SK-N-SH (cell line): ENCODE results near the gene NODAL. TPM values are rescaled to one million over a fixed set of nuclear protein-coding genes. Genes with fewer than 3 reads are reported as not detected.

Experiments used
- CTCF ChIA-PET: fragments of 300-600, 350-600 bp; formaldehyde crosslinking; extraction: SDS; loops from one replicate; lab custom pipeline; 2021; lab: Yijun Ruan, JAX
- POLR2A ChIA-PET: fragments of 350-600 bp; sonication (Branson Sonifier 250); formaldehyde crosslinking; extraction: SDS; loops from one replicate; lab custom pipeline; 2020; ENCODE audit warnings: antibody characterized with exemption, inconsistent platforms; lab: Yijun Ruan, JAX
- DNase-seq: peaks from one replicate; pipeline ENCODE4 v3.0.0; 2012
- H2AFZ ChIP-seq: fragments of 200-600 bp; sonication (generic); 2 replicates; pipeline ENCODE4 v1.8.1; 2016; ENCODE audit warnings: antibody characterized with exemption, mild to moderate bottlenecking, low read depth
- H3F3A ChIP-seq: fragments of 200-600 bp; sonication (generic); replicated peaks from 2 replicates; pipeline ENCODE3; 2016; ENCODE audit warnings: antibody characterized with exemption, mild to moderate bottlenecking; ENCODE audit not compliant: insufficient read depth
- H3K27ac ChIP-seq, 2 experiments: fragments of 200-500 bp in 1 of 2; fragments of 200-600 bp in 1 of 2; sonication (Bioruptor generic) in 1 of 2; sonication (generic), shearing (Covaris generic) in 1 of 2; 2 replicates each; pipeline versions ENCODE4 v1.5.1 to v1.6.1; 2014 to 2016; ENCODE audit warnings: low read depth in 2 of 2, inconsistent platforms in 1 of 2, low read length in 1 of 2, mild to moderate bottlenecking in 1 of 2, mixed read lengths in 1 of 2
- H3K27me3 ChIP-seq: fragments of 200-600 bp; sonication (generic), shearing (Covaris generic); 2 replicates; pipeline ENCODE4 v1.6.1; 2016; ENCODE audit warnings: mixed run types; ENCODE audit not compliant: insufficient read depth
- H3K36me3 ChIP-seq, 2 experiments: fragments of 200-500 bp in 1 of 2; fragments of 200-600 bp in 1 of 2; sonication (Bioruptor generic) in 1 of 2; sonication (generic) in 1 of 2; replicated peaks in 1 of 2; 2 replicates each; pipeline versions ENCODE3 to v1.5.1; 2014 to 2016; ENCODE audit warnings: low read length in 1 of 2, mild to moderate bottlenecking in 1 of 2; ENCODE audit not compliant: insufficient read depth in 2 of 2, control insufficient read depth in 1 of 2
- H3K4me1 ChIP-seq, 2 experiments: fragments of 200-500 bp in 1 of 2; fragments of 200-600 bp in 1 of 2; sonication (Bioruptor generic) in 1 of 2; sonication (generic), shearing (Covaris generic) in 1 of 2; 2 replicates each; pipeline versions ENCODE4 v1.5.1 to v1.6.1; 2014 to 2016; ENCODE audit warnings: low read depth in 1 of 2, low read length in 1 of 2, mixed run types in 1 of 2; ENCODE audit not compliant: insufficient read depth in 2 of 2, control insufficient read depth in 1 of 2
- H3K4me2 ChIP-seq: fragments of 200-600 bp; sonication (generic), shearing (Covaris generic); 2 replicates; pipeline ENCODE4 v1.6.1; 2017; ENCODE audit warnings: mixed run types
- H3K4me3 ChIP-seq, 2 experiments: fragments of 200-500 bp in 1 of 2; fragments of 200-600 bp in 1 of 2; sonication (Bioruptor generic) in 1 of 2; sonication (generic), shearing (Covaris generic) in 1 of 2; 2 replicates each; pipeline versions ENCODE4 v1.5.1 to v1.8.1; 2014 to 2016; ENCODE audit warnings: low read depth in 2 of 2, inconsistent platforms in 1 of 2, low read length in 1 of 2, mild to moderate bottlenecking in 1 of 2, mixed read lengths in 1 of 2, moderate library complexity in 1 of 2
- H3K79me2 ChIP-seq: fragments of 200-600 bp; sonication (generic); 2 replicates; pipeline ENCODE4 v1.8.1; 2017; ENCODE audit warnings: mild to moderate bottlenecking; ENCODE audit not compliant: insufficient read depth
- H3K9ac ChIP-seq: fragments of 200-600 bp; sonication (generic); 2 replicates; pipeline ENCODE4 v1.6.1; 2017; ENCODE audit warnings: mixed run types
- H3K9me2 ChIP-seq: fragments of 200-600 bp; sonication (generic); 2 replicates; pipeline ENCODE4 v1.6.1; 2017; ENCODE audit warnings: mixed run types
- H3K9me3 ChIP-seq: fragments of 200-600 bp; sonication (generic); 2 replicates; pipeline ENCODE4 v1.6.1; 2017; ENCODE audit warnings: mixed run types, mild to moderate bottlenecking, moderate library complexity
- H4K20me1 ChIP-seq: fragments of 200-600 bp; sonication (generic); 2 replicates; pipeline ENCODE4 v1.6.1; 2017; ENCODE audit warnings: mild to moderate bottlenecking, mixed run types; ENCODE audit not compliant: insufficient read depth
- CHD2 ChIP-seq: fragments of 150-350 bp; IDR thresholded peaks from 2 replicates; pipeline ENCODE4 v1.6.1; 2018; ENCODE audit warnings: low read length; ENCODE audit not compliant: partially characterized antibody
- ELF1 ChIP-seq: IDR thresholded peaks from 2 replicates; pipeline ENCODE4 v1.4.0; 2012
- FOSL2 ChIP-seq: IDR thresholded peaks from 2 replicates; pipeline ENCODE4 v1.4.0; 2012; ENCODE audit warnings: low read depth, mild to moderate bottlenecking, moderate library complexity, borderline replicate concordance
- RFX5 ChIP-seq: IDR thresholded peaks from 2 replicates; pipeline ENCODE4 v1.6.1; 2012; ENCODE audit warnings: mild to moderate bottlenecking, improper control_type of control experiment, low read length
- TEAD4 ChIP-seq: IDR thresholded peaks from 2 replicates; pipeline ENCODE4 v1.4.0; 2012; ENCODE audit warnings: mild to moderate bottlenecking, borderline replicate concordance; ENCODE audit not compliant: insufficient read depth
- YY1 ChIP-seq: IDR thresholded peaks from 2 replicates; pipeline ENCODE4 v1.4.0; 2012; ENCODE audit warnings: low read depth, mild to moderate bottlenecking
- WGBS: methylation state at CpG from one replicate; pipeline ENCODE4 v1.1.6; 2017; ENCODE audit warnings: low lambda C conversion rate; 5-methylcytosine and 5-hydroxymethylcytosine counted together
- polyA plus RNA-seq, 3 experiments: library from polyadenylated mRNA; depleted of rRNA; stranded (reverse); fragments of >200 nt; gene quantifications; 2 replicates each; pipeline ENCODE4 v1.2.3, GENCODE V29; 2012
- TF ChIP-seq, protein P1 (sequence below): fragments of 150-350 bp; IDR thresholded peaks from 2 replicates; pipeline ENCODE4 v1.6.1; 2016; ENCODE audit warnings: mild to moderate bottlenecking, low read depth, low read length

The NODAL gene
- polyA plus RNA-seq, 1 of the 3 experiments (the other 2 are of a cell fraction), result not detected

DNA sequence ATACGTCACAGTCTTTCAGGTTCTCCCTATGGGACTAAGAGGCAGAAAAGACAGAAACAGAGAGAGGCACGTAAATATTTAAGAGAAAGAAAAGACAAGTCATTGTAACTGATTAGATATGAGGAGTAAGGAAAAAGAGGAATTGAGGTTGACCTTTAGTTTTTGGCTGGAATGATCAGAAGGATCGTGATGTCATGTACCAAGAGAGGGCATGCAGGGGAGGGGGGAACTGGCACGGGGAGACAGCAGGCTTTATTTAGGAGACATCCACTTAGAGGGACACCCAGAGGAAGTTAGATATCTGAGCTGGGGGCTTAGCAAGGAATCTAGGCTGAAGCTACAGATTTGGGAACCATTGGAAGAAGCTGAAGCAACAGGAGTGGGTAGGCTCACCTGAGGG lies 49.8 kb downstream of the NODAL start:
- Histone ChIP-seq H3F3A (no peaks in the 10 kb centered on the region), H3K36me3 (no peaks in the 10 kb centered on the region), H4K20me1 (no peaks in the 10 kb centered on the region), H3K79me2 (no peaks in the 10 kb centered on the region), H3K4me2 (no peak overlapping the region), H3K4me3 (no peak overlapping the region), H2AFZ (no peak overlapping the region), H3K9ac (no peak overlapping the region), H3K4me1 (no peaks in the 10 kb centered on the region), H3K27me3 (no peaks in the 10 kb centered on the region; the same call in 1 of the 2 replicates), H3K9me2 (no peaks in the 10 kb centered on the region), H3K27ac (no peak overlapping the region), H3K9me3 (no peaks in the 10 kb centered on the region)
- TF ChIP-seq ELF1 (no peak), RFX5 (no peak), TEAD4 (no peak), CHD2 (no peak), FOSL2 (no peak), YY1 (no peak)
- TF ChIP-seq, protein P1, sequence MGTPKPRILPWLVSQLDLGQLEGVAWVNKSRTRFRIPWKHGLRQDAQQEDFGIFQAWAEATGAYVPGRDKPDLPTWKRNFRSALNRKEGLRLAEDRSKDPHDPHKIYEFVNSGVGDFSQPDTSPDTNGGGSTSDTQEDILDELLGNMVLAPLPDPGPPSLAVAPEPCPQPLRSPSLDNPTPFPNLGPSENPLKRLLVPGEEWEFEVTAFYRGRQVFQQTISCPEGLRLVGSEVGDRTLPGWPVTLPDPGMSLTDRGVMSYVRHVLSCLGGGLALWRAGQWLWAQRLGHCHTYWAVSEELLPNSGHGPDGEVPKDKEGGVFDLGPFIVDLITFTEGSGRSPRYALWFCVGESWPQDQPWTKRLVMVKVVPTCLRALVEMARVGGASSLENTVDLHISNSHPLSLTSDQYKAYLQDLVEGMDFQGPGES, result no peak
- no peak for DNase-seq
- ChIA-PET CTCF (interaction anchor here (0.7 to 1.3 kb wide), 2 partner anchors 11 to 12 kb away, joined by 3 read pairs; partner anchors contain the start of gene EIF4EBP2), POLR2A (no interaction called here)
- 60% methylated on average over 4 of the region's 4 CpGs for WGBS

Other genes with a start within 250 kb of the NODAL start
- gene PPA1, start 208.3 kb downstream of the NODAL start, polyA plus RNA-seq (2012; rRNA removed), result 116 and 125 TPM in 2 replicates
- gene NPFFR1, start 157.7 kb downstream of the NODAL start, polyA plus RNA-seq (2012; rRNA removed), result not detected in 2 replicates
- gene LRRC20, start 59.1 kb downstream of the NODAL start, polyA plus RNA-seq (2012; rRNA removed), result 27.7 and 28.9 TPM in 2 replicates
- gene EIF4EBP2, start 37.5 kb downstream of the NODAL start, polyA plus RNA-seq (2012; rRNA removed), result 9.9 and 12.7 TPM in 2 replicates
- 0.16 and 0.19 TPM in 2 replicates for gene PALD1, start 37.1 kb upstream of the NODAL start, polyA plus RNA-seq (2012; rRNA removed)
- gene PRF1, start 161.1 kb upstream of the NODAL start, polyA plus RNA-seq (2012; rRNA removed), result not detected in 2 replicates
- gene ADAMTS14, start 230.8 kb upstream of the NODAL start, polyA plus RNA-seq (2012; rRNA removed), result 1.1 and 1.2 TPM in 2 replicates